Smooth muscle cell of the brain vasculature (primary cell): Measurements from ENCODE around the gene CARMIL1.

Experiments used
- DNase-seq: peaks from one replicate; pipeline ENCODE4 v3.0.0-alpha.2; 2012; ENCODE audit warnings: low read depth, low spot score

The CARMIL1 gene

DNA sequence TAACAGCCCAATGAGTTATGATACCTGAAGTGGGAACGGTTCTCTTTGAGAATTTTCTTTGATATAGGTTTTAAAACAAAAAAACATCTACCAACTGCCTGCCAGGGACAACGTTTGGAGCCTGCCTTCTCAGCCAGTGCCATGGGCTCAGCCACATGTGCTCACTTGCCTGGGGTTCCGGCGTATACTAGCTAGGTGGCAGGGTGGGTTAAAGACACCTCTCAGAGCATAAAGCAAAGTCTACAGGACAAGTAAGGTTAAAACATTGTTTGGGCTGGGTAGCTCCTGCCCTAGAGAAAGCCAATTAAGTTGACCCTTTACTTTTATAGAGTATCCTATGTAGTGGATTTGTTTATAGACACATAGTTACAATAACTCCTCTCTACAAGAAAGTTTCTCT lies 334.9 kb downstream of the CARMIL1 start:
- no peak for DNase-seq

DNA sequence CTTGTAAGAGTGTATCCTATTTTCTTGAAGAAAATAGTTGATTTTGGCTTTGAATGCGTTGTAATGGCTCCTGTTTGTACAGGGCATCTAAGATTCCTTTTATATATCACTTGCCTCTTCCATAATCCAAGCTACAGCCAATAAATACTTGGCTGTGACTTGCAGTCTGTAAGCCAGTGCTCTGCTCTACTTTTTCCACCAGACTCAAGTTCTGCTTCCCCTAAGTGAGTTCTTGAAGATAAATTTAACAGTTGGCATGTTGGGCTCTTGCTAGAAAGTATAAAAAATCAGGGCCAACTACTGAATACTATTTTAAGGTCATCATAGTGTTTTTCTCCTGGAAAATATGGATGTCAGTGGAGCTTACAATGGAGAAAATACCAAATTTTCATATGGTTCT lies 336.3 kb downstream of the CARMIL1 start:
- no peak for DNase-seq

DNA sequence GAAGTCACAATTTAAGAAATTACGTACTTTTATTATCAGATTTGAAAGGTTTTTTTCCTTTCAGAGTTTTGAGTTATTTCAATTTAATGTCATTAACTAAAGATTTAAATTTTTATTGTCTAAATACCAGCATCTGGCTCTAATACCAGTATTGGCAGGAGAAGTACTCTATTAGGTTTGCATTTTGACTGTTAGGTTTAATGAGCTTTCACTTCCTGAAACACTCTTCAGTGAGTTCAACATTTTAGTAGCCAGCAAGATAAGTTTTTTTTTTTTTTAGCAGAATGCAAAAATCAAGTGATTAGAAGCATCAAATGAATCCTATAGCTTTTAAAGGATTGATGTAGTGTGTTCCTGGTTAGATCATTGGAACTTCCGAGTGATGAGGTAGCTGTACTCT lies 338.8 kb downstream of the CARMIL1 start:
- DNase-seq = no peak

DNA sequence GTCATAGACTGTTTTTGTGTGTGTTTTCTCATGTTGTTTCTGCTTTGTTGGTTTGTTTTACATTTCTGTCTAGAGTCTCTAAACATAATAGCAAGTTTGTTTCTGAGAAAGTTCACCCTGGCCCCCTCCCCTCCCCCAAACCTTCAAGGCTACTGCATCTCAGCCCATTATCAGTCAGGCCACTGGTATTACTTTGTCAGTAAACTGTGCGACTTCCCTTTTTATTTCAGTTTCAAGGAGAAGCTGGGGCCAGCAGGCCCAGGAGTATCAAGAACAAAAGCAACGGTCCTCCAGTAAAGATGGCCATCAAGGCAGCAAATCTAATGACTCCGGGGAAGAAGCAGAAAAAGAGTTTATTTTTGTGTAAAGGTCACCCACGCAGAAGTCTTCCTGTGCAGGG lies 340.0 kb downstream of the CARMIL1 start:
- no peak for DNase-seq

DNA sequence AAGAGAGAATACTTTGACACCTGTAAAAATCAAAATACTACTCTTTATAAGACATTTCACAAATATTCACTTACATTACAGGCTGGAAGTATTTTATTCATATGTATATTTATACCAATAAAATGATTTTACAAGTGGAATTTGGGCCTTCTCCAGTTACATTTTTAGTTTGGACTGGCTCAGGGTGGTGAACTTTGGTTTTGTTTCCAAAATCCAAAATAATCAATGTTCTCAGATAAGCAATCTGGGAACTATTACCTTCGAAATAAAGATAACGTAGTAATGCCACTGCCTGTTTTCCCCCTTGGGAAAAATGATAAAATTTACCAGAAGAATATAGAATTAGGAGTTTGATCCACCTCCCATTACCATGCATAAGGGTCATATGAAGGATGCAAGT lies 341.2 kb downstream of the CARMIL1 start:
- DNase-seq = no peak

DNA sequence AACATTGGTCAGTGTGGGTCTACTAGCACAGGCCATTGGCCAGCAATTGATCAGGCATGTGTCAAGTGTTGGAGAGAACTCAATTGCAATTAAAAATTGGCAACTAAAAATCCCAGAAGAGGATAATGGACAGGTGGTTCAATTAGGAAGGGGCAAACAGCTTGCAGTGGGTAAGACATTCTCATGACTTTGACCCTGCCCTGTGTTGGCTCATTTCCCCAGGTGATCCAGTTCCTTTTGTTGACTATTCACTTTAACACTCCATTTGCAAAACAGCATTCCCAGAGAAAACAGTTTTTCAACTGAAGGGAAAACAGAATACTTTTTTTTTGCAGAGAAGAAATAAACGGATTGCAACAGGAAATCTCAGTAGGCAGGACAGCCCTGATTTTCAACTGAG lies 343.9 kb downstream of the CARMIL1 start:
- DNase-seq = no peak

DNA sequence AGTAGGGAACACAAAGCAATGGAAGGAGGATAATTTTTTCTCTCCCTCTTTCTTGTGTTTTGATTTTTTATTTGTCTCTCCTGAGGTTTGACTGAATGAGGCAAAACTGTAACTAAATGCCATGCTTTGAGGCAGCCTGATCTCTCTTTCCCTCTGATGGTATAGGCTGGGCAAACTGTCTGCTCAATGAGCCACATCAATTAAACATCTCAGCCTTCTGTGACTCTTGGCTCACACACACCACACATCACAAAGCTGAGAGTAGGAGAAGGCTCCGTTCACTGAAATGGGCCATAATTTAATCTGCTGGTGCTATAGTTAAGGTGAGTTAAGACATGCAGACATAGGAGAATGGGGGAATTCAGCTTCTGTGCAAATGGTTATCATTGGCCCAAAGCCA lies 344.7 kb downstream of the CARMIL1 start:
- DNase-seq = no peak

DNA sequence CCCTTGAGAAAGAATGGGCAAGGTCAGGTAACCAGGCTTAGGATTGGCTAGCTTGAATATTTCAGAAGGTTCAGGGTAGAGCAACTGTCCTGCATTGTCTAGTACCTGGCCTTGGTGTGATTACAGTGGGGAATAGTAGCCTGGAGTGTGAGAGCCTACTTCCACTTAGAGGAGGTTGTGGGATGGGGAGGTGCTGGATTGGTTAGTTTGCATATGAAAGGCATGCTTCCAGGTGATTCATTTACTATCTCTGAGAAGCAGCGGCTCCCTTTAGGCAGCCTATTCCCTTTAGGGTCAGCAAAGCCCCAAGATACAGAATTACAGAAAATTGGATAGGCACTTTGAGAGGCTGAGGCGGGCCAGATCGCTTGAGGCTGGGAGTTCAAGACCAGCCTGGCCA lies 347.8 kb downstream of the CARMIL1 start:
- DNase-seq = no peak

DNA sequence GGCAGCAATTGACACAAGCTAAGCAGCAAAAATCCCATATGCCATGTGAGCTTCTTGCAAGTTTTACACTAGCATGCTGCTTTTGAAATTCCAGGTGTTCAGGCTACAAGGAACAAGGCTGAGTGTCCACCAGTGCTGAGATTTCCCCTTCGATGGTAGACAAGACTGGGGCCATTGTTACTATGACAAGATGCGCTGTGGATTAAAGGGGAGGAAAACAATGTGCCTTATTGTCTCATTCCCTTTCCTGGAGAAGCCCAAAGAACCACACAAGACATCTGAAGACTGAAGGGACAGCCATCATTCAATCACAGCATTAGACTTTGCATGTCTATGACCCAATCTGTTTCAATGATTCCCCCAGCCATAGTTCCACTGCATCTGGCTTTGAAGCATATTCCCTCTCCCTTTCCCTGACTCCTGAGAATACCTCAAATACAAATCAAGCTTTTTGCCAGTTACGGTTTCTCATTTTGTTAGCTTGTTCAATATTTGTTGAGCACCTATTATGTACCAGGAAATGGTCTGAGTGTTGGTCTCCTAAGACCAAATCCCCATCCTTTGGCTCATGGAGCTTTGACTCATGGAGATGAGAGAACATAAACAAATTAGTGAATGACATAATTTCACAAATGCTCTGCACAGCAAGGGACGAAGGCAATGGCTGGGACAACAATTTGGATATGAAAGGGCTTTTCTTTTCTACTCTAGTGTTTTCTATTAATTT lies 349.5 kb downstream of the CARMIL1 start:
- no peak for DNase-seq

DNA sequence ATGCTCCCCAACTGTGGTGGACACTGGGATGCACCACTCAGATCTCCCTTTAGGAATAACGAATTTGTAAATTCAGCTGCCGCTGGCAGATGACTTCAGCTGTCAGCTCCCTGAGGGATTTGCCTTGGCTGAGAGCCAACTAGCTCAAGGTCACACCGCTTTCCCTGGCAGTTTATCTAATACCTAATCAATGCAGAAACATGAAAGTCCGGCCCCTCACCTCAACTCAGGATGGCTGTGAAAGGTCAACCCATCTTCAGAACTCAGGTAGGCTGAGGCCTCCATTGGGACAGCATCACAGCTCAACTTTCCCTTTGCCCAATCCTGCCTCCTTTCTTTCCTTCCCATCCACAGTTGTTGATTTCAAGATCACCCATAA lies 350.0 kb downstream of the CARMIL1 start:
- no peak for DNase-seq

DNA sequence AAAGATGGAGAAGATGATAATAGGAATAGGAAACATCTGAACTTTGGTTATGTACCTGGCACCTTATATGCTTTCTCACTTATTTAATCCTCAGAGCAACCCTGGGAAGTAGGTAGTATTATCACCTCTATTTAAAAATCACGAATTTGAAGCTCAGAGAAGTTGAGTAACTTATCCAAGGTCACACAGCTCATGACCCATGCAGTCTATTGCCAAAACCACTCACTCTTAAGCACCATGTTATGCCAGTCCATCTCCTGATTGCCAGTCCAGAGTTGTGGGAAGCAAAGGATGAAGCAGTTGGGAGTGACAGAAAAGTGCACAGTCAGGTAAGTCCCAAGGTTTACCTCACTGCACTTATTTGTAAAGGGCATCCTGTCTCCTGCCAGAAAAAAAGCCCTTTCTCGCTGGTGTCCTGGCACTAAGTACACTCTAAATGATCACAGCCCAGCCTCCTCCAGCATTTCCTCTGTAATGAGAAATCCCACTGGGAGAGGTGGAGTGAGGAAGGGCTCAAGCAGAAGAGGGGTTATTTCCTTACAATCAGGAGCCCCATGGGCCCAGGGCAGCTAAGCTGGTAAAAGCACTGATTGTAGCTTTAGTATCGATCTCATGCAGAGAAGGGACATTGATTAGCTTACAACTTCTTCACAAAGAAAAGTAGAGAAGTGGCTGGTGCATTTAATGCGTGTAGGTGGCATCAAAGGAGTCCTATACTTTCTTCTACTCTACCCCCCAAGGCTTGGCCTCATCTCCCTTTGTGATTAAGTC lies 351.5 kb downstream of the CARMIL1 start:
- no peak for DNase-seq

DNA sequence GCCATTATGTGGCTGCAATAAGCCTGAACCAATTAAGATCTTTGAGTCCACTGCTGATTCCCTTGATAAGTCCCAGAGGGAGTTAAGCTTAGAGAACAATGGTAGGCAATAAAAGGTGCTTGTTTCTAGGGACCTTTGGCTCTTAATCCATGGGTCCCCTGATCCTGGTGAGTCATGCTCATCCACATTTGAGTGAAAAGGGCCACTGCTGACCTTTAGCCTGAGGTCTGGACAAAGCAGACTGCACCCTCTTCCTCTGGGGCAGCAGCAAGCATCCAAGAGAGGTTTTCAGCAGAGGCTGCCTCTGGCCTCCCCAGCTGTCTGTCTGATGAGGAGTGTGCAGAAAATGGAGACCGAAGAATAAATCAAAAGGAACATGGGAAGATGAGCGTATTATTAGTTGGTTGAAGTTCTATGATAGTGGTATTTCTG lies 356.7 kb downstream of the CARMIL1 start:
- DNase-seq = no peak

DNA sequence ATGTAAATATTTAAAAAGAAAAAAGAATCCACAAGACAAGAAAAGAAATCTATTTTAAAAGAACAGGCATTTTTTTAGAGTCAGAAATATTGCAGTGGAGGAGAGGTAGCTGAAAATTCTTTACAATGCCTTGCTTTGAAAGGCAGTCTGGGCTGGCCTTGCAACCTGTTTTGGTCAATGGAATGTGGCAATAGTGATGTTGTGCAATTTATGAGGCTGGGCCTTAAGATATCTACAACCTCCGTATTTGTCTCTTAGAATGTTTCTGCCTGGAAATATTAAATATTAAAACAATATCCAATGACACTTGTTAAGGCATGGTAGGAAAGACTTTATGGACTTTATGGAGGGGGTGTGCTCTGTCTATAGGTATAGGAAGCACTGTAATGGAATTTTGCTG lies 358.0 kb downstream of the CARMIL1 start:
- no peak for DNase-seq

DNA sequence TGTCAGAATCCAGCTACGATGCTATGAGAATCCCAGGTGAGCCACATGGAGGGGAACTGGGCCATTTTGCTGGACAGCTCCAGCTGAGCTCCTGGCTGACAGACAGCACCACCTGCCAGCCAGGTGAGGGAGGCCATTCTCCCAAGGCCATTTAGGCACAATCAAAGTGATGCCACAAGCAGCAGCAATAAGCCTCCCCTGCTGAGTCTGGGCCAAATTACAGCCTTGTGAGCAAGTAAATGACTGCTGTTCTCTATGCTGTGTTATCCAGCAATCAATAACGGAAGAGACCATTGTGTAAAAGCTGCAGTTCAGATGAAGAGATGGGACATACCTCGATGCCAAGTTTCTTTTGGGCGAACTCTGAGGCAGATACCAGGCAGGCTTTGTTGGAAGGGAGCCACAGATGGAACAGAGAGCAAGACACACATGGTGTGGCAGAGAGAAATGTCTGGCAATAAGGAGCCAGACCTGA lies 358.8 kb downstream of the CARMIL1 start:
- no peak for DNase-seq

DNA sequence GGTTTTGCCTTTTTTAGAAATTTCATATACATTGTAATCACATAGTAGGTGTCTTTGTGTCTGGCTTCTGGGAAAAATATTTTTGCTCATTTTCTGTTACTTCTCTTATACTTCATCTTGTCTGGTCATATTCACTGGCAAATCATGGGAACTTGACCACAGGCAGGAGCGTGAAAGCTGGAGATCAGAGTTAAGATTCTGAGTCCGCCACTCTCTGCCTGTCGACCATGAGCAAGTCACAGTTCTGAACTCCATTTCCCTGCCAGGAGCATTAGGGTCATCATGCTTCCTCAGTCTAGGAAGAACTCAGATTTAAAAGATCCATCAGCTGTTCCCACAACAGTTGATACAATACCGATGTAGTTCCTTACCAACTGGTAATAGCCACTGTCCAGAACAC lies 360.5 kb downstream of the CARMIL1 start:
- DNase-seq = no peak

DNA sequence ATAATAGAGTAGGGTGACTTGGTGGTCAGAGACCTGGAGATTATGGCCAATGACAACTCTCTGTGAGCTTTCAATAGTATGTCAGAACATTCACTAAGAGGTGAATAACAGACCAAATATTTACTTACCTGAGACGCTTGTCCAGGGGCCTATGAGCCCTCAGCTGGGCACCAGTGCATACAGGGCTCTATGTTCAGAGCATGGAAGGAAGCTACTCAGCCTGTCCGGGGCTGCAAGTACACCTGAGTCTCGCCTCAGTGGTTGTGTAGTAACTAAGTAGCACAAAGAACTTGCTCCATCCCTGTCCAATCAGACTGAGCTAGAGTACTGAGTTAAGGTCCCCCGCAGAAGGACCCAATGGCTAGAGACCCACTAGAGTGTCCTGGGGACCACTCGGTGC lies 361.3 kb downstream of the CARMIL1 start:
- DNase-seq = no peak

DNA sequence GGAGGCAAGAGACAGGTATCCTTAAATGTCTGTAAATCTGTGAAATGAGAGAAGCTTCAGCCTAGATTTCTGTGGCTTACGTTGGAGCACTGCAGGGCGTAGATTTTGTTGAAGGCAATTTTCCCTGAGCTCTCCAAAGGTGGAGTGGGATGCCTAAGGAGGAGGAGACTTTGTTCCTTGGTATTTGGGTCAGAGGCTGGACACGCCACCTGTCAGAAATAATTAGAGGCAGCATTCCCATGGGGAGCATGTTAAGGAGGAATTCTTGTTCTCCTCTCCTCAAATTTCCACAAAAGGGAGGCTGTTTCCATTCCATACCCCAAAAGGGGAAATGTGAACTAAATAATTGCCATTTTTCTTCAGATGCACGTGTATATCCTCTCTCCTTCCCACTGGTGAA lies 361.7 kb downstream of the CARMIL1 start:
- no peak for DNase-seq

DNA sequence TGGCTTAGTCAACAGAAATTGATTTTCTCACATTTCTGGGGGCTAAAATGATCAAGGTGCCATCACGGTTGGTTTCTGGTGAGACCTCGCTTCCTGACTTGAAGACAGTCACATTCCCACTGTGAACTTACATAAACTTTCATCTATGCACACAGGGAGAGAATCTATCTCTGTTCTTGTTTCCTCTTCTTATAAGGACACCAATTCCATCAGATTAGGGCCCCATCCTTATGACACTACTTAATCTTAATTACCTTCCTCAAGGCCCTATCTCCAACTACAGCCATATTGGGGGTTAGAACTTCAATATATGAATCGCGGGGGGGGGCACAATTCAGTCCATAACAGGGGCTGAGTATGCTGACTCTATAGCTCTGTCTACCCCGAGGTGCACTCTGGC lies 362.2 kb downstream of the CARMIL1 start:
- DNase-seq = no peak

DNA sequence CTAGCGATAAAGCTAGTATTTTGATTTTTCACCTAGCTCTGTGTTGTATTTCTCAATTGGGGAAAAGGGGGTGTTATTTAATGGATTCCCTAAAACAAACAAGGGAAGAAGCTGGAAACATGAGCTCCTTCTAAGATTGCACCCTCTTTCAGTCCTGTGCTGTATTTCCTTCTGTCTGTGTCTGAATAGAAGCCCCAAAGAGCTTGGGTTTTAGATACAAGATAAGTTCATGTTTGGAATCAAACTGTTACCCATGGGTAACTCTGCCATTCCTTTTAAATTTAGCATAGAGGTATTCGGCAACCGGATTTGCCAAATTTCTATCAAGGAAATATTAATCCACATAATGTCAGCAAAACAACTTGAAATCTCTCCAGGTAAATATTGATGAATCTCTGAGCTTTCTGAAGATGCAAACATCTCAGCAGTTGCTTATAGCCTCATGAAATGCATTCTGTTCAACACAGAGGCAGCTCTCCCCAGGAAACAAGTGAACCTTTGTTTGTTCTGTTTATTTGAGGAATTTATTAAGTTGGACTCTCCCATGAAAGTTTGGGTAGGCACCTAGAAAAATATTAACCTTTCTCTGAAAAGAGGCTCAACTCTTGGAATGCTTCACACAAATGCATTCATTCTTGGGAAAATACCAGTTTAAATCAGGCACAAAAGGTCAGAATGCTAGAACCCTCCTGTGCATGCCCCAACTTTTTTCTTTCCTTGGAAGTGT lies 362.9 kb downstream of the CARMIL1 start:
- no peak for DNase-seq

DNA sequence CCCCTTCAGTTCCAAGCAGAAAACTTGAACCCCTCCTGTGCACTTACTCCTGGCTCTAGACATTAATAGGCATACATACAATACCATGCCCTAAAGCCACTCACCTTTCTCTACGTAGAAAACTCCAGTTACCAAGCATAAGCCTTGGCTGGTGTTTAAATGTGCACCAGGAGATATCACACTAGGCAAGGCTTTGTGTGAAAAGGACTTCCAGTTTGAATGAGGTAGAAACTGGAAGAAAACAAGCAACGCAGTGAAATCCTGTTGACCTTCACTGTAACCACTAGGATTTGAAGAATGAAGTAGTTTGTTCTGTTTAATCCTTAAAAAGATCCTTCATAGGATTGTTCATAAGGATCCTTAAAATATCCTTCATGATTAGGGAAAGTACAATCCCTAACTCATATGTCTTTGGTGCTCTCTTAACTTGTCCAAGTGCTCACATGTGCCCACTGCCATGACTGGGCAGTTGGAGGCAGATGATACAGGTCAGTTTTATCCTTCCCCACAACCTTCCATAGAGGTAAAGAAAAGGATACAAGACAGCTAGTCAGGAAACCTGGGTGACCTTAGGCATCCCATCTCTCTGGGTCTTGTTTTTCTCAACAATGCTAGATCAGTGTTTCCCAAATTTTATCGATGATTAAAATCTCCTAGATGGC lies 363.6 kb downstream of the CARMIL1 start:
- DNase-seq = no peak

DNA sequence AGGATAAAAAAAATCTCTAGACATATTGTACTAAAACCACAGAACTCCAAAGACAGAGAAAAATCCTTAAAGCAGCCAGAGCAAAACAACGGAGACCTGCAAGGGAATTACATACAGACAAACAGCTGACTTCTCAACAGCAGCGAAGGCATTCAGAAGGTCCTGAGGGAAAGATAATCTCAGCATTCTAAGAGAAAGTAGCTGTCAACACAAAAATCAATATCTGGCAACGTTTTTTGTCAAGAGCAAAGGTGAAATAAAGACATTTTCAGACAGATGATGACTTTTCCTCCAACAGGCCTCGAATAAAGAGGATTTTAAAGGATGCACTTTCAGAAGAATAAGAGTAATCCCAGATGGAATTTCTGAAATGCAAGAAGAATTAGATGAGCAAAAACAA lies 366.7 kb downstream of the CARMIL1 start:
- no peak for DNase-seq

DNA sequence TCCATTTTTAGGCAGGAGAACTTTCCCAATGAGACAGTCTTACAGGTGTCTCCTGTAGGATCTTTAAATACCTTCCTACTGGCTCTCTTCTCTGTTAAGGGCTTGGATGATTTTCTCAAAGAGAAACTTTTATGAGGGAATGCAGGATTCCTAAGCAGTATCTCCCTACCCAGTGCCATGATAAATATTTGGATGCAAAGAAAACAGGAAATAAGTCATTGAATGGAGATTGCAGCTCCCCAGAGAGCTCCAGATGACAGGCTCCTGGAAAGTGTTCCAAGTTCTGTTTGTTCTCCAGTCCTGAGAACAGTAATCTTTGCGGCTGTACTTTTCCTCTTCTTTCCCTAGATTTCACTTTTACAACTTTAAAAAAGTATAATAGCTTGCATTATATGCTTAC lies 370.4 kb downstream of the CARMIL1 start:
- DNase-seq = no peak
